ENCODE measurements around the gene PHF2. TPM values are rescaled to one million over a fixed set of nuclear protein-coding genes. Genes with fewer than 3 reads are reported as not detected.

Gene PHF2
- total RNA-seq, 2 experiments from 2014 or later = 16.0 to 16.5 TPM

DNA sequence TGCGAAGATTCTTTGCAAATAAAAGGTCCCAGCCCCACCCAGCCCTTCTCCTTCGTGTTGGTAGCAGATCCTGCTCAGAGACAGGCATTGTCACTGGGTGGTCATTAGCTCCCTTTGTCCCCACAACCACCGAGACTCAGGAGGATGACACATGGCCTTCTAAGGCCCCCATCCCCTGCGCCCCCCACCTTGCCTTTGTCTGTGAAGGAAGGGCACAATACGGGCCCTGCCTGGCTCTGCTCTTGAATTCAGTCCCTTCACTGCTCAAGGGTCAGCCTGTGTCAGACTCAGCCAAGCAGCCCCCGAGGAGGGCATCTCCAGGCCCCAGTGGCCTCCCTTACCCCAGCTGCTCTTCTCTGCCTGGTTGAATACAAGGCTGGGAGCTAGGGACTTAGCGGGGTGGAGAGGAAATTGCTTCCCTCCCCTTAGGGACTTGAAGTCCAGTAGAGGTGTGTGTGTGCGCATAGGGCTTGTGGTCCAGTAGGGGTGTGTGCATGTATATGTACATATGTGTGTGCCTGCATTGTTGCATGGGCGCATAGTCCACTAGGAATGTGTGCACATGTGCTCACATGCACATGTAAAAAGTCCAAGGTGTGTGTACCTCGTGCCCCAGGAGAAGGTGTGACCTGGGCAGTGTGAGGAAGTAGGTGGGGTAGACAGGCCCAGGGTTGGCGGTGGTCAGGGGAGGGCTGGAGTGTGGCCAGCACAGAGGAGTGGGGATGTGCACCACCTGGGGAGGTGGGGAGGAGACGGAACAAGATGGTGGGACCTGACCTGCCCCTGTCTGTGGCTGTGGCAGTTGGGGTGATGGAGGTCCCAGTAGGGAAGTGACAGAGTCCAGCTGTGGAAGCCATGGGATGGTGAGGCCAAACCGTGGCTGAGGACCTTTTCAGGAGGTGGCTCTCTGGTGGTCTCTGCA, 59.1 kb downstream of the PHF2 start:
- Mint-ChIP-seq H3K36me3 (ENCODE audit: low read depth) (peaks cover 45% of the 10 kb centered on the region), H3K4me3 (no peak overlapping the region), H3K27ac (peak overlapping the region; percentile 38), H3K27me3 (no peaks in the 10 kb centered on the region), H3K9me3 (ENCODE audit: low read depth) (peaks cover 12% of the 10 kb centered on the region), H3K4me1 (no peaks in the 10 kb centered on the region)
- POLR2A ChIA-PET = no interaction called here
- CTCF ChIA-PET = no interaction called here
- DNase-seq = no peak
- no peak for ATAC-seq
- intact Hi-C loops (cut with DNase I, micrococcal nuclease) = no loop called here

DNA sequence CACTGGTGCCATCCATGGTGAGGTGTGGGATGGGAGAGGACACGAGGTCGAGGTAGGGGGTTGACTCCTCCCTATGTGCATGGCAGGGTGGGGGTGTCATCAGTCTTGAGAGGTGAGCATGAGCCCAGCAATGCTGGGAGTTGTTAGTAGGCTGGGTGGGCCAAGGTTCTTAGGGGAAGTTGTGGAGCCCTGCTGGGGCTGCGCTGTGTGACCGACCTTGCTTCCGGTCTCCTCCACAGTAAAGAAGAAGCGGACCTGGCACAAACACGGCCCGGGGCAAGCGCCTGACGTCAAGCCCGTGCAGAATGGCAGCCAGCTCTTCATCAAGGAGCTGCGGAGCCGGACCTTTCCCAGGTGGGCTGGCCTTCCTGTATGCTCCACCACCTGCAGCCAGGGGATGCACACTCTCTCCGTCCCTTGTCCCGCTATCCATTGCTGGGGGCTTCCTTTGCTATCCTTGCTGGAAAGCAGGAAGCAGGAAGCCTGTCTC, 59.8 kb downstream of the PHF2 start:
- no peaks in the 10 kb centered on the region for H3K4me1 Mint-ChIP-seq
- CTCF ChIA-PET = no interaction called here

DNA sequence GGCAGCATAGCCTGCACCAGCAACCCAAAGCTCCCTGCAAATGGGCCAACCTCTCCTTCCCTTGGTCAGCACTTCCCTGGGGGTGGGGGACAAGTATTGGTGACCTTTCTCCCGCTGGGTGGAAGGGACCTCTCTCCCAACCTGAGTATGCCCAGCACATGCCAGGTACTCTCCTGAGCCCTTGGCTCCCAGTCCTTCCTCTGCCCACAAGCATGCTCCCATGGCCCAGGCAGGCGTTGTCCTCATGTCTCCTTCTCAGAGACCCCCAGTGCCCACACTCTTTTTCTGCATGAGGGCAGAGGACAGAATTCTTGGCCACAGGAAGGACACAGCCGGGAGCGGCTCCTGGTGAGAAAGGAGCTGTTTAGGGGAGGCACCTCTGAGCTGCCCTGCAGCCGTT, 60.3 kb downstream of the PHF2 start:
- peaks cover 45% of the 10 kb centered on the region for H3K36me3 Mint-ChIP-seq (ENCODE audit: low read depth)
- no peaks in the 10 kb centered on the region for H3K4me1 Mint-ChIP-seq
- no peaks in the 10 kb centered on the region for H3K27me3 Mint-ChIP-seq
- H3K4me3 Mint-ChIP-seq = no peak overlapping the region
- intact Hi-C loops (cut with DNase I, micrococcal nuclease) = no loop called here
- DNase-seq = no peak
- H3K9me3 Mint-ChIP-seq (ENCODE audit: low read depth) = peaks cover 12% of the 10 kb centered on the region
- POLR2A ChIA-PET = no interaction called here
- CTCF ChIA-PET = no interaction called here
- ATAC-seq = no peak
- no peak overlapping the region for H3K27ac Mint-ChIP-seq

More for the DNA sequence above, 59.8 kb downstream of the PHF2 start:
- H3K4me3 Mint-ChIP-seq = no peak overlapping the region
- DNase-seq (no peak), ATAC-seq (no peak)
- H3K27me3 Mint-ChIP-seq = no peaks in the 10 kb centered on the region
- intact Hi-C loops (cut with DNase I, micrococcal nuclease) = no loop called here
- POLR2A ChIA-PET = no interaction called here
- peaks cover 12% of the 10 kb centered on the region for H3K9me3 Mint-ChIP-seq (ENCODE audit: low read depth)
- no peak overlapping the region for H3K27ac Mint-ChIP-seq
- peaks cover 45% of the 10 kb centered on the region for H3K36me3 Mint-ChIP-seq (ENCODE audit: low read depth)

GRCh38 chr9:93637886-93638285, 61.5 kb downstream of the PHF2 start:
- H3K36me3 Mint-ChIP-seq (ENCODE audit: low read depth) = peaks cover 45% of the 10 kb centered on the region
- ATAC-seq = no peak
- CTCF ChIA-PET = interaction anchor here (0.7 kb wide), 2 partner anchors 71 to 982 kb away, joined by 3 read pairs; no protein-coding TSS in a partner anchor
- POLR2A ChIA-PET = no interaction called here
- no peaks in the 10 kb centered on the region for H3K4me1 Mint-ChIP-seq
- H3K27me3 Mint-ChIP-seq = no peaks in the 10 kb centered on the region
- intact Hi-C loops (cut with DNase I, micrococcal nuclease) = no loop called here
- H3K27ac Mint-ChIP-seq = no peak overlapping the region
- no peak overlapping the region for H3K4me3 Mint-ChIP-seq
- no peak for DNase-seq
- peaks cover 12% of the 10 kb centered on the region for H3K9me3 Mint-ChIP-seq (ENCODE audit: low read depth)

GRCh38 chr9:93640027-93640426, 63.6 kb downstream of the PHF2 start:
- peaks cover 49% of the 10 kb centered on the region for H3K36me3 Mint-ChIP-seq (ENCODE audit: low read depth)
- POLR2A ChIA-PET = no interaction called here
- H3K27ac Mint-ChIP-seq = no peak overlapping the region
- peaks cover 12% of the 10 kb centered on the region for H3K9me3 Mint-ChIP-seq (ENCODE audit: low read depth)
- DNase-seq (no peak), ATAC-seq (no peak)
- CTCF ChIA-PET = interaction anchor here (1.1 to 1.2 kb wide), 4 partner anchors 9 to 83 kb away, joined by 3 to 4 read pairs (median 3); no protein-coding TSS in a partner anchor
- H3K27me3 Mint-ChIP-seq = no peaks in the 10 kb centered on the region
- intact Hi-C loops (cut with DNase I, micrococcal nuclease) = no loop called here
- H3K4me3 Mint-ChIP-seq = no peak overlapping the region
- no peaks in the 10 kb centered on the region for H3K4me1 Mint-ChIP-seq

DNA sequence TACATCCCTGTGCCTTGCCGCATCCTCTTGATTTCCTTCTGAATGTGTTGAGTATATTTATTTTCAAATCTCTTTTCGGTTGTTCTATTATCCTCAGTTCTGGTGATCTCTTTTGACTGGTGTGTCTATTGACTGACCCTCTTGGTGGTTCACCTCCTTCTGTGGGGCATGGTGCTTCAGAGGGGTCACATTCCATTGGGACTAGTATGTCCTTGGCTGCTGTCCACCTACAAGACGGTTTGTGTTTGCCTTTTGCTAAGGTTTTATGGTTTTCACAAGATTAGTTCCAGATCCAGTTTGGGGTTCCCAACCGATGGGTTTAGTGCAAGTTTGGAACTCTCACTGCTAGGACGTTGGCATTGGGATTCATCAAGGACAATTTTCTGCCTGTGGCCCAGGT, 66.6 kb downstream of the PHF2 start:
- Mint-ChIP-seq H3K9me3 (ENCODE audit: low read depth) (no peaks in the 10 kb centered on the region), H3K27me3 (no peaks in the 10 kb centered on the region), H3K27ac (no peak overlapping the region), H3K4me3 (no peak overlapping the region), H3K4me1 (no peaks in the 10 kb centered on the region), H3K36me3 (ENCODE audit: low read depth) (peaks cover 20% of the 10 kb centered on the region)
- no peak for ATAC-seq
- intact Hi-C loops (cut with DNase I, micrococcal nuclease) = no loop called here
- ChIA-PET POLR2A (no interaction called here), CTCF (no interaction called here)
- DNase-seq = no peak

DNA sequence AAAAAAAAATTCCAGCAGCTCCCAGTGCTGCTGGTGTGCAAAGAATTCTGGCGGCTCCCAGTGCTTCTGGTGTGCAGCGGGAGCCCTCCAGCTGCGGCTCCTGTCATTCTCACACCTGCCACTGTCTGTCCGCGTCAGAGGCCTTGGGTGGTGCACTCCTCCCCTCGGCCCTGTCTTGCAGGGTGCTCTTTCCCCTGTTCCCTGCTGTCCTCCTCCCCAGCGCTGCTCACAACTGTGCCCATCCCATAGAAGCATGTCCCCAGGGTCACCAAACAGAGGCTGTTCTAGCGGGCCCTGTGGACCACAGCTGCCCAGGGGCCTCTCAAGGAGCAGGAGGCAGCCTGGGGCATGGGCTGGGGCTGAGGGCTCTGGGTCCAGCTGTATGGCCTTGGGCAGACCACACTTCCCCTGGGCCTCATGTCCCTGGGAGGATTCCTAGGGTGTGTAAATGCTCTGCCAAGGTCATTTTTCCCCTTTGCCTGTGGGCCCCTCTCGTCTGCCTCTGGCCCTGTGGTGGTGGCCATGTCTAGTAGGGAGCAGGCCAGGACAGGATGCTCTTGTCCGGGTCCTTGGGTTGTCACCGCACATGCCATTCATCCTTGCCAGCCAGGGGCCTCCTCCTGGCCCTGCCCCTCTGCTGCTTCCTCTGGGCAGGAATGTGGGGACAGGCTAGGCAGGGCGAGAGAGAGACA, 68.2 kb downstream of the PHF2 start:
- no peaks in the 10 kb centered on the region for H3K27me3 Mint-ChIP-seq
- POLR2A ChIA-PET = no interaction called here
- no peak overlapping the region for H3K4me3 Mint-ChIP-seq
- H3K27ac Mint-ChIP-seq = no peak overlapping the region
- CTCF ChIA-PET = no interaction called here
- peaks cover 9% of the 10 kb centered on the region for H3K36me3 Mint-ChIP-seq (ENCODE audit: low read depth)
- no peaks in the 10 kb centered on the region for H3K9me3 Mint-ChIP-seq (ENCODE audit: low read depth)
- no peaks in the 10 kb centered on the region for H3K4me1 Mint-ChIP-seq
- no peak for DNase-seq
- ATAC-seq = no peak
- intact Hi-C loops (cut with DNase I, micrococcal nuclease) = no loop called here

DNA sequence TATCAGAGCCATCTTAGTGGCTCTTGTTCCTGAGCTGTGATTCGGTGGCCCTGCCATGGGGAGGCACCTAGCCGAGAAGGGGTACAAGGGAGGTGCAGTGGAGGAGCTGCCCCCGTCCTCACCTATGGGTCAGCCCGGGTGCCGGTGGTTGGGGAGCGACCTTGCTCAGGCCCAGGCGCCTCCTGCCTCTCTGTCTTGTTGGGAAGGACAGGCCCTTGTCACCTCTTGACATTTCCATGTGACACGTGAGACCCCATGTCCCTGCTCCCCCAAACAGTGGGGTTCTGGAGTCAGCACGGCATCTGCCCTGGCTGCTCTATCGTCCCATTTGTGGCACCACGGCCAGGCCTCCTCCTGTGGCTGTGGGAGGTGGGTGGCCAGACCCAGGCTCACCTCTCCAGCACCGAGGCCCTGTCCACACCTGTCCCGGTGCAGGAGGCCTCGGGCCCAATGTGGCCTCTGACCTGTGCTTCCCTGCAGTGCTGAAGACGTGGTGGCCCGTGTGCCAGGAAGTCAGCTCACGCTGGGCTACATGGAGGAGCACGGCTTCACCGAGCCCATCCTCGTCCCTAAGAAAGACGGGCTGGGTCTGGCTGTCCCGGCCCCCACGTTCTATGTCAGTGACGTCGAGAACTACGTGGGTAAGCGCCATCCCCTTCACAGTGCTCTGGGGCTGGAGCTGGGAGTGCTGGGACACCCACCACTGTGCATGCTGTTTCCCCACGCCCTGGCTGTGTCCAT, 68.9 kb downstream of the PHF2 start:
- peaks cover 8% of the 10 kb centered on the region for H3K36me3 Mint-ChIP-seq (ENCODE audit: low read depth)
- H3K27me3 Mint-ChIP-seq = no peaks in the 10 kb centered on the region
- no peak overlapping the region for H3K27ac Mint-ChIP-seq
- intact Hi-C loops (cut with DNase I, micrococcal nuclease) = no loop called here
- DNase-seq = no peak
- no peaks in the 10 kb centered on the region for H3K4me1 Mint-ChIP-seq
- no peak for ATAC-seq
- ChIA-PET CTCF (no interaction called here), POLR2A (no interaction called here)
- H3K9me3 Mint-ChIP-seq (ENCODE audit: low read depth) = no peaks in the 10 kb centered on the region
- no peak overlapping the region for H3K4me3 Mint-ChIP-seq

GRCh38 chr9:93645921-93646639, 69.7 kb downstream of the PHF2 start:
- Mint-ChIP-seq H3K9me3 (ENCODE audit: low read depth) (no peaks in the 10 kb centered on the region), H3K4me3 (no peak overlapping the region), H3K4me1 (no peaks in the 10 kb centered on the region), H3K27ac (no peak overlapping the region), H3K27me3 (no peaks in the 10 kb centered on the region), H3K36me3 (ENCODE audit: low read depth) (peaks cover 10% of the 10 kb centered on the region)
- DNase-seq = no peak
- CTCF ChIA-PET = no interaction called here
- POLR2A ChIA-PET = no interaction called here
- intact Hi-C loops (cut with DNase I, micrococcal nuclease) = no loop called here
- ATAC-seq = no peak

DNA sequence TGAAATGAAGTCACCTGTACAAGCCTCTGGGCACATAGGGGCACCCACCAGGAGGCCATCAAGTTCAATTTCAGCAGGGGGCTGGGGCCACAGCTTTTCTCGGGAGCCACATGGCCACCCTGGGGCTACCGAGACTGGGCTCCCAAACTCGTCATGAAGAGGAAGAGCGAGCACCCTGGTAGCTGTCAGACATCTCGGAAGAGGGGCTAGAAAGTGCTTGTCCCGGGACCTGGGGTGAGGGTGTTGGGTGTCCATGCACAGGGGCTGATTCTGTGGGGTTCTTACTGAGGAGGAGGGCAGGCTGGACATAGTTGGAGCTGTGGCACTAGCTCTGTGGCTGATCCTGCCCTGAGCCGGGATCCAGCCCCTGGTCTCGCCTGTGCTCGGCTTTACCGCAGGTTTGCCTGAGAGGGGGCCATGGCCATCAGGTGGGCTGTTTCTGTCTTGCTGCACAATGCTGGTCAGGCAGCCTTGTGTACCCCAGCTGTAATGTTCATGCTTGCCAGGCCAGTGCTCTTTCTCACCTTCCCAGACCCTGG, 70.3 kb downstream of the PHF2 start:
- intact Hi-C loops (cut with DNase I, micrococcal nuclease) = no loop called here
- H3K9me3 Mint-ChIP-seq (ENCODE audit: low read depth) = no peaks in the 10 kb centered on the region
- no peak overlapping the region for H3K27ac Mint-ChIP-seq
- no peak overlapping the region for H3K4me3 Mint-ChIP-seq
- peaks cover 11% of the 10 kb centered on the region for H3K36me3 Mint-ChIP-seq (ENCODE audit: low read depth)
- no peaks in the 10 kb centered on the region for H3K4me1 Mint-ChIP-seq
- ATAC-seq (no peak), DNase-seq (no peak)
- ChIA-PET POLR2A (no interaction called here), CTCF (no interaction called here)
- no peaks in the 10 kb centered on the region for H3K27me3 Mint-ChIP-seq

GRCh38 chr9:93648181-93648580, 71.8 kb downstream of the PHF2 start:
- no peaks in the 10 kb centered on the region for H3K27me3 Mint-ChIP-seq
- ATAC-seq (no peak), DNase-seq (no peak)
- H3K4me1 Mint-ChIP-seq = no peaks in the 10 kb centered on the region
- H3K36me3 Mint-ChIP-seq (ENCODE audit: low read depth) = peaks cover 14% of the 10 kb centered on the region
- H3K27ac Mint-ChIP-seq = no peak overlapping the region
- H3K4me3 Mint-ChIP-seq = no peak overlapping the region
- CTCF ChIA-PET = no interaction called here
- POLR2A ChIA-PET = interaction anchor here (0.6 kb wide), 1 partner anchor 394 kb away, joined by 4 read pairs; no protein-coding TSS in a partner anchor
- H3K9me3 Mint-ChIP-seq (ENCODE audit: low read depth) = no peaks in the 10 kb centered on the region
- intact Hi-C loops (cut with DNase I, micrococcal nuclease) = no loop called here
